ENCODE measurements around the gene COG5. TPM values are rescaled to one million over a fixed set of nuclear protein-coding genes. Genes with fewer than 3 reads are reported as not detected.

The COG5 gene
- total RNA-seq, 1 donor from 2014 or later = 29.5 TPM

- no peaks in the 10 kb centered on the region for H3K4me1 Mint-ChIP-seq (ENCODE audit: low read depth, unreplicated experiment)
- no peak for TF ChIP-seq CTCF (IDR thresholded peaks at IDR 0.05; ENCODE audit: partially characterized antibody, unreplicated experiment)
- H3K36me3 Mint-ChIP-seq (ENCODE audit: unreplicated experiment) = no peaks in the 10 kb centered on the region
- H3K27me3 Mint-ChIP-seq (ENCODE audit: unreplicated experiment) = no peaks in the 10 kb centered on the region
- no peak overlapping the region for H3K27ac Mint-ChIP-seq (ENCODE audit: unreplicated experiment)
- H3K9me3 Mint-ChIP-seq (ENCODE audit: unreplicated experiment) = peaks cover 8% of the 10 kb centered on the region
- H3K4me3 Mint-ChIP-seq (ENCODE audit: unreplicated experiment) = no peak overlapping the region
- DNase-seq = no peak
Measured at GRCh38 chr7:107344799-107345198, 218.9 kb downstream of the COG5 start.

GRCh38 chr7:107344286-107344685 lies 219.4 kb downstream of the COG5 start:
- Mint-ChIP-seq H3K27me3 (ENCODE audit: unreplicated experiment) (no peaks in the 10 kb centered on the region), H3K9me3 (ENCODE audit: unreplicated experiment) (peaks cover 8% of the 10 kb centered on the region), H3K27ac (ENCODE audit: unreplicated experiment) (no peak overlapping the region), H3K4me1 (ENCODE audit: low read depth, unreplicated experiment) (no peaks in the 10 kb centered on the region), H3K4me3 (ENCODE audit: unreplicated experiment) (no peak overlapping the region), H3K36me3 (ENCODE audit: unreplicated experiment) (no peaks in the 10 kb centered on the region)
- TF ChIP-seq CTCF (IDR thresholded peaks at IDR 0.05; ENCODE audit: partially characterized antibody, unreplicated experiment) = no peak
- no peak for DNase-seq

DNA sequence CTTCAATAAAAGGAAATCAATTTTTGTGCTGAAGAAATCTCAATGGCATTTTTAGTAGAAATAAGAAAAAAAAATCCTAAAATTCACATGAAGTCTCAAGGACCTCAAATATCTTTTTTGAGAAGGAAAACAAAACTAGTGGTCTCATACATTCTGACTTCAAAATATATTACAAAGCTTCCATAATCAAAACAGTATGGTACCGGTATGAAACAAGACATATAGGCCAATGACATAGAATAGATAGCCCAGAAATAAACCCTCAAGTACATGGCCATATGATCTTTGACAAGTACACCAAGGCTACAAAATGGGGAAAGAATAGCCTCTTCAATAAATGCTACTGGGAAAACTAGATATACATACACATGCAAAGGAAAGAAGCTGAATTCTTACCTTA lies 225.6 kb downstream of the COG5 start:
- no peaks in the 10 kb centered on the region for H3K36me3 Mint-ChIP-seq (ENCODE audit: unreplicated experiment)
- no peak overlapping the region for H3K27ac Mint-ChIP-seq (ENCODE audit: unreplicated experiment)
- peaks cover 5% of the 10 kb centered on the region for H3K9me3 Mint-ChIP-seq (ENCODE audit: unreplicated experiment)
- H3K4me1 Mint-ChIP-seq (ENCODE audit: low read depth, unreplicated experiment) = no peaks in the 10 kb centered on the region
- no peak overlapping the region for H3K4me3 Mint-ChIP-seq (ENCODE audit: unreplicated experiment)
- peaks cover 2% of the 10 kb centered on the region for H3K27me3 Mint-ChIP-seq (ENCODE audit: unreplicated experiment)
- no peak for TF ChIP-seq CTCF (IDR thresholded peaks at IDR 0.05; ENCODE audit: partially characterized antibody, unreplicated experiment)
- no peak for DNase-seq

DNA sequence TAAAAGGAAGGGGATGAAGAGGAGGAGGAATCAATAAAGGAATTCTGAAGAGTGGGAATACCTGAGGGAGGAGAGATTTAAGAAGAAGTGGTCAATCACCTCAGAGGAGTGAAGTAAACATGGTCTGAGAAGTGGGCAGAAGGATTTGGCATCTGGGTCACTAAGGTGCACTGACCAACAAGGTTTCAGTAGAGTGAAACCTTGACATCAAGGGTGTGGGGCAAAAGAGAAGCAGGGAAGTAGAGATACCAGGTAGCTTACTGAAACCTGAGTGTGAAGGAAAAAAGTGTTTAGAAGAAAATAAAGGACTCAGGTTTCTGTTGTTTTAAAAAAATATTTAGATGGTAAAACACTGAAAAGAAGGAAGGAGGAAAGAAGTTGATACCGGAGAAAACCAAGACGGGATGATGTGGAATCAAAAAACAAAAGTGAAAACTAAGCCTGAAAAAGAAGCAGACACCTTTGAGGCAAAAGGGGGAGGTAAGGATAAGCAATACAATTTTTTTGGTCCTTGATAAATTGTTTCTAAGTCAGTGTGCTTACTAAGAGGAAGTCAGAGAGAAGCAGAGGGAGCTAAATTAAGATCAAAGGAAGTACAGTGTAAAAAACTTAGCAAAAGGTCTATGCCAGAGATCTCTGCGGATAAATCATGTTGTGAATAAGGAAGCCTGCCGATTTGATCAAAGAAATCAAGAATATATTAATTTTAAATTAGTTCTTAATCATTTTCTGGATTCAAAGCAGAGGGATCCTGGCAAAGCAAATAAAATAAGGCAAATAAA lies 231.0 kb downstream of the COG5 start:
- DNase-seq = no peak
- H3K4me3 Mint-ChIP-seq (ENCODE audit: unreplicated experiment) = no peak overlapping the region
- H3K27me3 Mint-ChIP-seq (ENCODE audit: unreplicated experiment) = no peaks in the 10 kb centered on the region
- no peaks in the 10 kb centered on the region for H3K36me3 Mint-ChIP-seq (ENCODE audit: unreplicated experiment)
- H3K27ac Mint-ChIP-seq (ENCODE audit: unreplicated experiment) = no peak overlapping the region
- no peaks in the 10 kb centered on the region for H3K4me1 Mint-ChIP-seq (ENCODE audit: low read depth, unreplicated experiment)
- TF ChIP-seq CTCF (IDR thresholded peaks at IDR 0.05; ENCODE audit: partially characterized antibody, unreplicated experiment) = no peak
- H3K9me3 Mint-ChIP-seq (ENCODE audit: unreplicated experiment) = no peaks in the 10 kb centered on the region

GRCh38 chr7:107330478-107330877 lies 233.2 kb downstream of the COG5 start:
- DNase-seq = no peak
- Mint-ChIP-seq H3K36me3 (ENCODE audit: unreplicated experiment) (no peaks in the 10 kb centered on the region), H3K9me3 (ENCODE audit: unreplicated experiment) (peaks cover 3% of the 10 kb centered on the region), H3K27ac (ENCODE audit: unreplicated experiment) (no peak overlapping the region), H3K4me3 (ENCODE audit: unreplicated experiment) (no peak overlapping the region), H3K4me1 (ENCODE audit: low read depth, unreplicated experiment) (no peaks in the 10 kb centered on the region), H3K27me3 (ENCODE audit: unreplicated experiment) (no peaks in the 10 kb centered on the region)
- no peak for TF ChIP-seq CTCF (IDR thresholded peaks at IDR 0.05; ENCODE audit: partially characterized antibody, unreplicated experiment)
